Measurements from ENCODE around the gene PLA2G4B. TPM values are rescaled to one million over a fixed set of nuclear protein-coding genes. Genes with fewer than 3 reads are reported as not detected.

PLA2G4B gene
- total RNA-seq, 1 experiment from 2014 or later = 4.1 TPM

- Mint-ChIP-seq H3K27me3 (ENCODE audit: unreplicated experiment) (no peaks in the 10 kb centered on the region), H3K9me3 (ENCODE audit: low read depth, unreplicated experiment) (no peaks in the 10 kb centered on the region), H3K36me3 (ENCODE audit: insufficient read depth, unreplicated experiment) (no peaks in the 10 kb centered on the region), H3K4me1 (ENCODE audit: low read depth, unreplicated experiment) (no peaks in the 10 kb centered on the region), H3K4me3 (ENCODE audit: low read depth, unreplicated experiment) (no peak overlapping the region), H3K27ac (ENCODE audit: unreplicated experiment) (no peak overlapping the region)
- no peak for DNase-seq
- BruUV-seq (replicated peaks) = no TSS peak
- no peak for TF ChIP-seq CTCF (IDR thresholded peaks at IDR 0.05; ENCODE audit: unreplicated experiment)
- CTCF ChIA-PET = no interaction called here
- intact Hi-C loops (cut with micrococcal nuclease; ENCODE audit: unreplicated experiment) = no loop called here
These were observed 8.6 kb downstream of the PLA2G4B start for GRCh38 chr15:41847206-41847605.

- TF ChIP-seq CTCF (IDR thresholded peaks at IDR 0.05; ENCODE audit: unreplicated experiment) = no peak
- Mint-ChIP-seq H3K9me3 (ENCODE audit: low read depth, unreplicated experiment) (no peaks in the 10 kb centered on the region), H3K4me1 (ENCODE audit: low read depth, unreplicated experiment) (no peaks in the 10 kb centered on the region), H3K4me3 (ENCODE audit: low read depth, unreplicated experiment) (no peak overlapping the region), H3K27me3 (ENCODE audit: unreplicated experiment) (no peaks in the 10 kb centered on the region), H3K27ac (ENCODE audit: unreplicated experiment) (no peak overlapping the region), H3K36me3 (ENCODE audit: insufficient read depth, unreplicated experiment) (peaks cover 5% of the 10 kb centered on the region)
- BruUV-seq (replicated peaks) = no TSS peak
- DNase-seq = no peak
- CTCF ChIA-PET = no interaction called here
- intact Hi-C loops (cut with micrococcal nuclease; ENCODE audit: unreplicated experiment) = no loop called here
These were observed 9.3 kb downstream of the PLA2G4B start for GRCh38 chr15:41847981-41848380.

- Mint-ChIP-seq H3K36me3 (ENCODE audit: insufficient read depth, unreplicated experiment) (peaks cover 5% of the 10 kb centered on the region), H3K4me3 (ENCODE audit: low read depth, unreplicated experiment) (no peak overlapping the region), H3K27ac (ENCODE audit: unreplicated experiment) (no peak overlapping the region), H3K9me3 (ENCODE audit: low read depth, unreplicated experiment) (no peaks in the 10 kb centered on the region), H3K4me1 (ENCODE audit: low read depth, unreplicated experiment) (no peaks in the 10 kb centered on the region), H3K27me3 (ENCODE audit: unreplicated experiment) (no peaks in the 10 kb centered on the region)
- intact Hi-C loops (cut with micrococcal nuclease; ENCODE audit: unreplicated experiment) = no loop called here
- TF ChIP-seq CTCF (IDR thresholded peaks at IDR 0.05; ENCODE audit: unreplicated experiment) = no peak
- DNase-seq = no peak
- BruUV-seq (replicated peaks) = no TSS peak
- CTCF ChIA-PET = no interaction called here
These were observed 10.0 kb downstream of the PLA2G4B start for GRCh38 chr15:41848631-41849030.

GRCh38 chr15:41849204-41849603 is 10.6 kb downstream of the PLA2G4B start:
- no peak for DNase-seq
- intact Hi-C loops (cut with micrococcal nuclease; ENCODE audit: unreplicated experiment) = no loop called here
- CTCF ChIA-PET = no interaction called here
- H3K4me3 Mint-ChIP-seq (ENCODE audit: low read depth, unreplicated experiment) = no peak overlapping the region
- H3K4me1 Mint-ChIP-seq (ENCODE audit: low read depth, unreplicated experiment) = no peaks in the 10 kb centered on the region
- no TSS peak for BruUV-seq (replicated peaks)
- H3K27ac Mint-ChIP-seq (ENCODE audit: unreplicated experiment) = no peak overlapping the region
- H3K36me3 Mint-ChIP-seq (ENCODE audit: insufficient read depth, unreplicated experiment) = peaks cover 5% of the 10 kb centered on the region
- TF ChIP-seq CTCF (IDR thresholded peaks at IDR 0.05; ENCODE audit: unreplicated experiment) = no peak
- H3K9me3 Mint-ChIP-seq (ENCODE audit: low read depth, unreplicated experiment) = no peaks in the 10 kb centered on the region
- no peaks in the 10 kb centered on the region for H3K27me3 Mint-ChIP-seq (ENCODE audit: unreplicated experiment)

GRCh38 chr15:41849861-41850260 is 11.2 kb downstream of the PLA2G4B start:
- no TSS peak for BruUV-seq (replicated peaks)
- CTCF ChIA-PET = no interaction called here
- peaks cover 5% of the 10 kb centered on the region for H3K36me3 Mint-ChIP-seq (ENCODE audit: insufficient read depth, unreplicated experiment)
- H3K9me3 Mint-ChIP-seq (ENCODE audit: low read depth, unreplicated experiment) = no peaks in the 10 kb centered on the region
- DNase-seq = no peak
- H3K27me3 Mint-ChIP-seq (ENCODE audit: unreplicated experiment) = no peaks in the 10 kb centered on the region
- H3K4me1 Mint-ChIP-seq (ENCODE audit: low read depth, unreplicated experiment) = no peaks in the 10 kb centered on the region
- H3K27ac Mint-ChIP-seq (ENCODE audit: unreplicated experiment) = no peak overlapping the region
- intact Hi-C loops (cut with micrococcal nuclease; ENCODE audit: unreplicated experiment) = no loop called here
- H3K4me3 Mint-ChIP-seq (ENCODE audit: low read depth, unreplicated experiment) = no peak overlapping the region
- no peak for TF ChIP-seq CTCF (IDR thresholded peaks at IDR 0.05; ENCODE audit: unreplicated experiment)
